ENCODE data around the gene CYB5D1.
"Not testable (repeated sequence)": the region's sequence is repeated elsewhere in the genome, so short reads cannot be mapped to it uniquely, and the experiment has no call there.

DNA sequence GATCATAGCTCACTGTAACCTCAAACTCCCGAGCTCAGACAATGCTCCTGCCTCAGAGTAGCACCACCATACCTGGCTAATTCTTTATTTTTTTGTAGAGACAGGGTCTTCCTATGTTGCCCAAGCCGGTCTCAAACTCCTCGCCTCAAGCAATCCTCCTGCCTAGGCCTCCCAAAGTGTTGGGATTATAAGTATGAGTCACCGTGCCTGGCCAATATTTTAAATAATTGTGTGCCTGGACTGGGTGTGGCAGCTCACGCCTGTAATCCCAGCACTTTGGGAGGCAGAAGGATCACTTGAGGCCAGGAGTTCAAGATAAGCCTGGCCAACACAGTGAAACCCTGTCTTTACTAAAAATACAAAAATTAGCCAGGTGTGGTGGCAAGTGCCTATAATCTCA lies 6.6 kb downstream of the CYB5D1 start:
- TF ChIP-seq, protein P1, sequence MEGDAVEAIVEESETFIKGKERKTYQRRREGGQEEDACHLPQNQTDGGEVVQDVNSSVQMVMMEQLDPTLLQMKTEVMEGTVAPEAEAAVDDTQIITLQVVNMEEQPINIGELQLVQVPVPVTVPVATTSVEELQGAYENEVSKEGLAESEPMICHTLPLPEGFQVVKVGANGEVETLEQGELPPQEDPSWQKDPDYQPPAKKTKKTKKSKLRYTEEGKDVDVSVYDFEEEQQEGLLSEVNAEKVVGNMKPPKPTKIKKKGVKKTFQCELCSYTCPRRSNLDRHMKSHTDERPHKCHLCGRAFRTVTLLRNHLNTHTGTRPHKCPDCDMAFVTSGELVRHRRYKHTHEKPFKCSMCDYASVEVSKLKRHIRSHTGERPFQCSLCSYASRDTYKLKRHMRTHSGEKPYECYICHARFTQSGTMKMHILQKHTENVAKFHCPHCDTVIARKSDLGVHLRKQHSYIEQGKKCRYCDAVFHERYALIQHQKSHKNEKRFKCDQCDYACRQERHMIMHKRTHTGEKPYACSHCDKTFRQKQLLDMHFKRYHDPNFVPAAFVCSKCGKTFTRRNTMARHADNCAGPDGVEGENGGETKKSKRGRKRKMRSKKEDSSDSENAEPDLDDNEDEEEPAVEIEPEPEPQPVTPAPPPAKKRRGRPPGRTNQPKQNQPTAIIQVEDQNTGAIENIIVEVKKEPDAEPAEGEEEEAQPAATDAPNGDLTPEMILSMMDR (conservative IDR thresholded peaks at IDR 0.05; ENCODE audit: low read depth, low read length): not testable (repeated sequence)
- TF ChIP-seq EZH2 (IDR thresholded peaks at IDR 0.05; ENCODE audit: borderline replicate concordance, low read depth, low read length, poor library complexity, severe bottlenecking): not testable (repeated sequence)
